Activated CD8-positive, alpha-beta memory T cell treated with anti-CD3 and anti-CD28 coated beads, Interleukin-2, amount 50 U/mL, for 24 hours (primary cell): ENCODE data around the gene LSR.
"Not testable (repeated sequence)": the region's sequence is repeated elsewhere in the genome, so short reads cannot be mapped to it uniquely, and the experiment has no call there.

Experiments
- DNase-seq: peaks from one replicate; pipeline ENCODE4 v3.0.0-alpha.2; 2020; ENCODE audit errors: extremely low read depth

Gene LSR

GRCh38 chr19:35267353-35267817 lies 18.6 kb downstream of the LSR start:
- no peak for DNase-seq

GRCh38 chr19:35267818-35268535 lies 19.2 kb downstream of the LSR start:
- DNase-seq, result no peak

GRCh38 chr19:35268536-35269437 lies 20.0 kb downstream of the LSR start, which contains the start of gene USF2:
TSS of gene USF2 (plus strand) at chr19:35268962. CDS start at chr19:35269102, 140 bp downstream.
- peak; percentile 38 for DNase-seq

- peak; percentile 39 for DNase-seq
Measured at GRCh38 chr19:35269438-35270117, 20.8 kb downstream of the LSR start.

GRCh38 chr19:35270381-35270811 lies 21.6 kb downstream of the LSR start:
- DNase-seq, result no peak

GRCh38 chr19:35271546-35271945 lies 22.7 kb downstream of the LSR start:
- DNase-seq, result no peak

- DNase-seq, result no peak
Measured at GRCh38 chr19:35272122-35272719, 23.4 kb downstream of the LSR start.

GRCh38 chr19:35272954-35273649 lies 24.3 kb downstream of the LSR start:
- no peak for DNase-seq

GRCh38 chr19:35273686-35274259 lies 25.0 kb downstream of the LSR start:
- DNase-seq, result no peak

- DNase-seq, result no peak
Measured at GRCh38 chr19:35274323-35274722, 25.5 kb downstream of the LSR start.

- no peak for DNase-seq
Measured at GRCh38 chr19:35276706-35277281, 28.0 kb downstream of the LSR start.

- no peak for DNase-seq
Measured at GRCh38 chr19:35278578-35279284, 29.9 kb downstream of the LSR start.

- DNase-seq, result no peak
Measured at GRCh38 chr19:35279374-35279773, 30.6 kb downstream of the LSR start.

GRCh38 chr19:35279985-35280821 lies 31.4 kb downstream of the LSR start:
- no peak for DNase-seq

- DNase-seq, result no peak
Measured at GRCh38 chr19:35281303-35281702, 32.5 kb downstream of the LSR start.

GRCh38 chr19:35284153-35285094 lies 35.6 kb downstream of the LSR start:
- DNase-seq, result no peak

- no peak for DNase-seq
Measured at GRCh38 chr19:35285095-35285449, 36.3 kb downstream of the LSR start.

- DNase-seq, result not testable (repeated sequence)
Measured at GRCh38 chr19:35285465-35285864, 36.7 kb downstream of the LSR start.
